WTC11 (cell line): ENCODE measurements around the gene SVOP. TPM values are rescaled to one million over a fixed set of nuclear protein-coding genes. Genes with fewer than 3 reads are reported as not detected.

Experiments used
- ATAC-seq: fragments of 200-7000 bp; cut with Tn5 transposase; 2 replicates; pipeline ENCODE4 v1.10.0; 2021; ENCODE audit warnings: mild to moderate bottlenecking, moderate library complexity
- CTCF ChIA-PET: fragments of 300-600 bp; sonication (Branson Sonifier 250); formaldehyde crosslinking; loops from one replicate; lab custom pipeline; 2021; ENCODE audit warnings: antibody characterized with exemption; lab: Charles Lee
- POLR2A ChIA-PET: fragments of 350-600 bp; sonication (Branson Sonifier 250); formaldehyde crosslinking; loops from one replicate; lab custom pipeline; 2021; ENCODE audit warnings: antibody characterized with exemption; lab: Charles Lee
- DNase-seq: peaks from one replicate; pipeline ENCODE4 v3.0.0; 2021; ENCODE audit warnings: low spot score
- H3K27ac Mint-ChIP-seq: 2 replicates; pipeline ENCODE4 v1.8.0; 2021; ENCODE audit warnings: mixed read lengths
- H3K27me3 Mint-ChIP-seq: 2 replicates; pipeline ENCODE4 v1.8.0; 2021; ENCODE audit warnings: low read depth, mild to moderate bottlenecking, moderate library complexity, mixed read lengths
- H3K36me3 Mint-ChIP-seq: 2 replicates; pipeline ENCODE4 v1.8.0; 2021; ENCODE audit warnings: mixed read lengths
- H3K4me1 Mint-ChIP-seq: 2 replicates; pipeline ENCODE4 v1.8.0; 2022; ENCODE audit warnings: mixed read lengths
- H3K4me3 Mint-ChIP-seq: 2 replicates; pipeline ENCODE4 v1.8.0; 2021; ENCODE audit warnings: mild to moderate bottlenecking, moderate library complexity, mixed read lengths
- H3K9me3 Mint-ChIP-seq: 2 replicates; pipeline ENCODE4 v1.8.0; 2021; ENCODE audit warnings: mixed read lengths
- ELF4 ChIP-seq: sonication (generic); formaldehyde crosslinking; IDR thresholded peaks from 2 replicates; pipeline ENCODE4 v1.8.1; 2022; ENCODE audit warnings: low read depth, mild to moderate bottlenecking, moderate library complexity, missing genetic modification reagents
- EMX1 ChIP-seq: fragments of 250-450 bp; sonication (Bioruptor Pico); IDR thresholded peaks from 2 replicates; pipeline ENCODE4 v1.8.0; 2021; ENCODE audit warnings: mild to moderate bottlenecking
- ERG ChIP-seq: fragments of 250-450 bp; sonication (Bioruptor Pico); IDR thresholded peaks from 2 replicates; pipeline ENCODE4 v1.8.0; 2021; ENCODE audit warnings: mild to moderate bottlenecking
- GRHL2 ChIP-seq: fragments of 250-450 bp; sonication (Bioruptor Pico); IDR thresholded peaks from 2 replicates; pipeline ENCODE4 v1.8.0; 2022; ENCODE audit warnings: mild to moderate bottlenecking, moderate library complexity; ENCODE audit not compliant: insufficient replicate concordance, severe bottlenecking
- IRF1 ChIP-seq: sonication (generic); formaldehyde crosslinking; IDR thresholded peaks from 2 replicates; pipeline ENCODE4 v1.8.0; 2023; ENCODE audit warnings: missing genetic modification reagents
- NFE2L1 ChIP-seq: sonication (generic); formaldehyde crosslinking; IDR thresholded peaks from 2 replicates; pipeline ENCODE4 v1.8.1; 2023; ENCODE audit warnings: missing genetic modification reagents
- SOX15 ChIP-seq: fragments of 250-450 bp; sonication (Bioruptor Pico); IDR thresholded peaks from 2 replicates; pipeline ENCODE4 v1.9.0; 2021; ENCODE audit warnings: mild to moderate bottlenecking
- STAT6 ChIP-seq: sonication (generic); formaldehyde crosslinking; conservative IDR thresholded peaks from 2 replicates; pipeline ENCODE4 v1.8.1; 2023; ENCODE audit warnings: mild to moderate bottlenecking, low read depth, missing genetic modification reagents, moderate library complexity
- ZBTB43 ChIP-seq: sonication (generic); formaldehyde crosslinking; IDR thresholded peaks from 2 replicates; pipeline ENCODE4 v1.8.1; 2023; ENCODE audit warnings: mild to moderate bottlenecking, missing genetic modification reagents
- total RNA-seq: library from RNA; stranded (reverse); gene quantifications from 3 replicates; pipeline ENCODE4 v1.2.3, GENCODE V29; 2021
- TF ChIP-seq, protein P1 (sequence below): sonication (generic); formaldehyde crosslinking; IDR thresholded peaks from 2 replicates; pipeline ENCODE4 v1.8.0; 2022; ENCODE audit warnings: missing genetic modification reagents
- TF ChIP-seq, protein P2 (sequence below): sonication (generic); formaldehyde crosslinking; IDR thresholded peaks from 2 replicates; pipeline ENCODE4 v1.8.1; 2023; ENCODE audit warnings: mild to moderate bottlenecking, missing genetic modification reagents, moderate library complexity

Gene SVOP
- total RNA-seq, 1 experiment from 2014 or later = 0.04 TPM

DNA sequence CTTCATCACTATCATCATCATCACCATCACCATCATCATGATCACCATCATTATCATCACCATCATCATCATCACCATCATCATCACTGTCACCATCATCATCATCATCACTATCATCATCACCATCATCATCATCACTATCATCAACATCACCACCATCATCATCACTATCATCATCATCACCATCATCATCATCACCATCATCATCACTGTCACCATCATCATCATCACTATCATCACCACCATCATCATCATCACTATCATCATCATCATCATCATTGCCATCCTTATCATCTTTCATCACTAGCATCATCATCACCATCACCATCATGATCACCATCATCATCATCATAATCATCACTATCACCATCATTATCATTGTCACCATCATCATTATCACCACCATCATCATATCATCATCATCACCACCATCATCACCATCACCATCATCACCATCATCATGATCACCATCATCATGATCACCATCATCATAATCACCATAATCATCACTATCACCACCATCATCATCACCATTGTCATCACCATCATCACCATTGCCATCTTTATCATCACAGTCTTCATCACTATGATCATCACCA is 38.1 kb downstream of the SVOP start (continued):
- TF ChIP-seq STAT6 (CRISPR knock-in tag) = no peak
- TF ChIP-seq IRF1 = no peak
- no peak for TF ChIP-seq SOX15 (CRISPR knock-in tag)
- no peak for TF ChIP-seq ZBTB43 (CRISPR knock-in tag)
- no peak for TF ChIP-seq GRHL2 (CRISPR knock-in tag)
- no peak for TF ChIP-seq ERG
- TF ChIP-seq, protein P1, sequence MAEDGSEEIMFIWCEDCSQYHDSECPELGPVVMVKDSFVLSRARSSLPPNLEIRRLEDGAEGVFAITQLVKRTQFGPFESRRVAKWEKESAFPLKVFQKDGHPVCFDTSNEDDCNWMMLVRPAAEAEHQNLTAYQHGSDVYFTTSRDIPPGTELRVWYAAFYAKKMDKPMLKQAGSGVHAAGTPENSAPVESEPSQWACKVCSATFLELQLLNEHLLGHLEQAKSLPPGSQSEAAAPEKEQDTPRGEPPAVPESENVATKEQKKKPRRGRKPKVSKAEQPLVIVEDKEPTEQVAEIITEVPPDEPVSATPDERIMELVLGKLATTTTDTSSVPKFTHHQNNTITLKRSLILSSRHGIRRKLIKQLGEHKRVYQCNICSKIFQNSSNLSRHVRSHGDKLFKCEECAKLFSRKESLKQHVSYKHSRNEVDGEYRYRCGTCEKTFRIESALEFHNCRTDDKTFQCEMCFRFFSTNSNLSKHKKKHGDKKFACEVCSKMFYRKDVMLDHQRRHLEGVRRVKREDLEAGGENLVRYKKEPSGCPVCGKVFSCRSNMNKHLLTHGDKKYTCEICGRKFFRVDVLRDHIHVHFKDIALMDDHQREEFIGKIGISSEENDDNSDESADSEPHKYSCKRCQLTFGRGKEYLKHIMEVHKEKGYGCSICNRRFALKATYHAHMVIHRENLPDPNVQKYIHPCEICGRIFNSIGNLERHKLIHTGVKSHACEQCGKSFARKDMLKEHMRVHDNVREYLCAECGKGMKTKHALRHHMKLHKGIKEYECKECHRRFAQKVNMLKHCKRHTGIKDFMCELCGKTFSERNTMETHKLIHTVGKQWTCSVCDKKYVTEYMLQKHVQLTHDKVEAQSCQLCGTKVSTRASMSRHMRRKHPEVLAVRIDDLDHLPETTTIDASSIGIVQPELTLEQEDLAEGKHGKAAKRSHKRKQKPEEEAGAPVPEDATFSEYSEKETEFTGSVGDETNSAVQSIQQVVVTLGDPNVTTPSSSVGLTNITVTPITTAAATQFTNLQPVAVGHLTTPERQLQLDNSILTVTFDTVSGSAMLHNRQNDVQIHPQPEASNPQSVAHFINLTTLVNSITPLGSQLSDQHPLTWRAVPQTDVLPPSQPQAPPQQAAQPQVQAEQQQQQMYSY (CRISPR knock-in tag) = no peak
- TF ChIP-seq EMX1 (CRISPR knock-in tag) = no peak
- TF ChIP-seq, protein P2, sequence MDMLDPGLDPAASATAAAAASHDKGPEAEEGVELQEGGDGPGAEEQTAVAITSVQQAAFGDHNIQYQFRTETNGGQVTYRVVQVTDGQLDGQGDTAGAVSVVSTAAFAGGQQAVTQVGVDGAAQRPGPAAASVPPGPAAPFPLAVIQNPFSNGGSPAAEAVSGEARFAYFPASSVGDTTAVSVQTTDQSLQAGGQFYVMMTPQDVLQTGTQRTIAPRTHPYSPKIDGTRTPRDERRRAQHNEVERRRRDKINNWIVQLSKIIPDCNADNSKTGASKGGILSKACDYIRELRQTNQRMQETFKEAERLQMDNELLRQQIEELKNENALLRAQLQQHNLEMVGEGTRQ (CRISPR knock-in tag) = no peak

DNA sequence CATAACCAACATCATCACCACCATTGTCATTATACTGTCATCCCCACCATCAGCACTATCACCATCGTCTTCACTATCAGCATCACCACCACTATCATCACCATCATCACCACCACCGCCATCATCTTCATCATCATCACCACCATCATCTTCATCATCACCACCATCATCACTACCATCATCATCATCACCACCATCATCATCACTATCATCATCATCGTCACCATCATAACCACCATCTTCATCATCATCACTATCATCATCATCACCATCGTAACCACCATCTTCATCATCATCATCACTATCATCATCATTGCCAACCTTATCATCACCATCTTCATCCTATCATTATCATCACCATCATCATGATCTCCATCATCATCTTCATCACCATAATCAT is 39.0 kb downstream of the SVOP start:
- DNase-seq = no peak
- Mint-ChIP-seq H3K27ac (no peak overlapping the region), H3K4me3 (no peak overlapping the region), H3K4me1 (no peaks in the 10 kb centered on the region), H3K9me3 (no peaks in the 10 kb centered on the region), H3K27me3 (peaks cover 5% of the 10 kb centered on the region), H3K36me3 (no peaks in the 10 kb centered on the region)
- ChIA-PET CTCF (no interaction called here), POLR2A (interaction anchor here (0.6 kb wide), 1 partner anchor 1553 kb away, joined by 3 read pairs; no protein-coding TSS in a partner anchor)
- TF ChIP-seq ELF4 (CRISPR knock-in tag) (no peak), NFE2L1 (0 out of 2 replicates have a peak, but pooled peaks have one; percentile 40)
- no peak for ATAC-seq
